ENCODE data around the gene COPE. TPM values are rescaled to one million over a fixed set of nuclear protein-coding genes. Genes with fewer than 3 reads are reported as not detected.
A peak's percentile ranks its signal among the peaks of the same experiment; 100 is the strongest.

COPE gene
- total RNA-seq: 141 TPM
- long read RNA-seq, transcript COPE-201 (10 exons, 1,141 nt): major isoform, 185 of 219 reads
- long read RNA-seq, transcript COPE-202 (9 exons, 948 nt): minor isoform, 6 of 219 reads
- long read RNA-seq, partial matches to known transcripts: 8 of 219 reads
- long read RNA-seq, other reads (novel, unspliced or antisense): 16 of 219 reads

DNA sequence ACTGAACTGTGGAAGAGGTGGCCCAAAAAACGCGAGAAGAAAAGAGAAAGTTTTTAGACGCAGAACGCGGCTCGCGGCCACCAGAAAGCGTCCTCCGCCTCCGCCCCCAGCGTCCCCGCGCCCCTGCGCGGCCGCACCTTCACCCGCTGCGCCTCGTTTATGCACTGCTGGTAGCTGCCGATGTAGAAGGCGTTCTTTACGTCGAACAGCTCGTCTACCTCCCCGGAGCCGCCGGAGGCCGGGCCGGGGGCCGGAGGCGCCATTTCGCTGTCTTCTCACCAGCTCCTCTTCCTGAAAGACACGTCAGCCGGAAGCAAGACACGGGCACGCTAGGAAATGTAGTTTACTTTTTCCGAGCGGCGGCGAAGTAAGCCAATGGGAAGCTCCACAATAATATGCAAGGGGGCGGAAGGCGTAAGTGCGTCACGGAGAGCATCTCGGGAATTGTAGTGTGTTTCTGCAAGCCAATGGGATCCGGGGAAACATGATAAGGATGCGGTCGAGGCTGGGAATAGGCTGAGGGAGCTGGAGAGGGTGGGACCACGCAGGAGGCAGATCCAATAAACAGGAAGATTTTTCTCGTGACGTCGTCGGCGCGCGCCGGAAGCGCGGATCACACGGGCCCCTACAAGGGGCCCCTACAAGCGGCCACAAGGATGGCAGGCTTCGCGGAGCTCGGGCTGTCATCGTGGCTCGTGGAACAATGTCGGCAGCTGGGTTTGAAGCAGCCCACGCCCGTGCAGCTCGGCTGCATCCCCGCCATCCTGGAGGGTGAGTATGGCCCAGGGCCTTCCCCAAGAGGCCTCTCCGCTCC, at the start of gene COPE, which contains the start of gene DDX49:
COPE (minus strand) TSS at position 302 of the 814 bp plus-strand sequence; CDS start at position 263, 39 bp downstream.
DDX49 (plus strand) TSS at position 630 of the 814 bp plus-strand sequence; CDS start at position 657, 27 bp downstream.
- H3K36me3 ChIP-seq: peaks cover 41% of the 10 kb centered on the region
- H3K4me1 ChIP-seq: peaks cover 23% of the 10 kb centered on the region
- H3K27me3 ChIP-seq: no peaks in the 10 kb centered on the region
- H3K27ac ChIP-seq: peak within 1 kb of the TSS; percentile 85
- H3K9me3 ChIP-seq: no peaks in the 10 kb centered on the region
- DNase-seq: peak; percentile 98
- peak within 1 kb of the TSS; percentile 88 for H3K4me3 ChIP-seq
- TF ChIP-seq, protein P1, sequence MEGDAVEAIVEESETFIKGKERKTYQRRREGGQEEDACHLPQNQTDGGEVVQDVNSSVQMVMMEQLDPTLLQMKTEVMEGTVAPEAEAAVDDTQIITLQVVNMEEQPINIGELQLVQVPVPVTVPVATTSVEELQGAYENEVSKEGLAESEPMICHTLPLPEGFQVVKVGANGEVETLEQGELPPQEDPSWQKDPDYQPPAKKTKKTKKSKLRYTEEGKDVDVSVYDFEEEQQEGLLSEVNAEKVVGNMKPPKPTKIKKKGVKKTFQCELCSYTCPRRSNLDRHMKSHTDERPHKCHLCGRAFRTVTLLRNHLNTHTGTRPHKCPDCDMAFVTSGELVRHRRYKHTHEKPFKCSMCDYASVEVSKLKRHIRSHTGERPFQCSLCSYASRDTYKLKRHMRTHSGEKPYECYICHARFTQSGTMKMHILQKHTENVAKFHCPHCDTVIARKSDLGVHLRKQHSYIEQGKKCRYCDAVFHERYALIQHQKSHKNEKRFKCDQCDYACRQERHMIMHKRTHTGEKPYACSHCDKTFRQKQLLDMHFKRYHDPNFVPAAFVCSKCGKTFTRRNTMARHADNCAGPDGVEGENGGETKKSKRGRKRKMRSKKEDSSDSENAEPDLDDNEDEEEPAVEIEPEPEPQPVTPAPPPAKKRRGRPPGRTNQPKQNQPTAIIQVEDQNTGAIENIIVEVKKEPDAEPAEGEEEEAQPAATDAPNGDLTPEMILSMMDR (IDR thresholded peaks at IDR 0.05): no peak
- intact Hi-C loops (cut with DNase I): no loop called here
- peak; percentile 99 for ATAC-seq

DNA sequence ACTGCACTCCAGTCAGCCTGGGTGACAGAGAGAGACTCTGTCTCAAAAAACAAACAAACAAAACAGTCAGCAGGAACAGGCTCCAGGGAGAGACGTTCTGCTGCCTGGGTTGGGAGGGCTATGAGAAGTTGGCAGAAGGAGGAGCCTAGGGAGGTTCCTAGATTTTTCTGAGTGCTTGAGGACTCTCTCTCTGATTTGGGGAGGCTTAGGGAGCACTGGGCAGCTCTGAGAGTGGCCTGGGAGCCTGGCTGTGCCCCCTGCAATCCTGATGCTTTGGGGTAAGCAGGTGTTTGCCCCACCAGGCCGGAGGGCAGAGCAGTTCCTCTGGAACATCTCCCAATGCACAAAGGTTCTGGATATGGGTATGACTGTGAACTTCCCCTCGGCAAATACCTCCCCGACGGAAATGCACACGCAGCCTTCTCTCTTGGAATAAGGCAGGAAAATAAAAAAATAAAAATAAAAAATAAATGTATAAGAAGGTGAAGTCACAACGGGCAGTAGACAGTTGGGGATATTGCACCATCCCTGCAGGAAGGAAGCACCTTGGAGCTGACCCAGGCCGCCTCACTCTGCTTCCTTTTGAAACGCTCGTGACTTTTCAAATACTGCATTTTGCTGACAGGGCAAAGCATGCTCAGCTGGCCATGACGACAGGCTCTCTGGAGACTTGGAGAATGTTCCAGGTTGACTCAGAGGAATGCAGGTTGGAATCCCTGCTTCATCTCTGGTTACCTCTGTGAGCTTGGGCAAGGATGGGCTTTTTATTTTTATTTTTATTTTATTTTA, 48.4 kb upstream of the COPE start:
- Histone ChIP-seq H3K36me3 (no peaks in the 10 kb centered on the region), H3K4me3 (no peak overlapping the region), H3K27me3 (peaks cover 5% of the 10 kb centered on the region), H3K4me1 (peaks cover 35% of the 10 kb centered on the region), H3K27ac (peak overlapping the region; percentile 79), H3K9me3 (no peaks in the 10 kb centered on the region)
- intact Hi-C loops (cut with DNase I): no loop called here
- TF ChIP-seq, protein P1 (IDR thresholded peaks at IDR 0.05): no peak
- ATAC-seq: peak; percentile 73
- DNase-seq: peak; percentile 71

DNA sequence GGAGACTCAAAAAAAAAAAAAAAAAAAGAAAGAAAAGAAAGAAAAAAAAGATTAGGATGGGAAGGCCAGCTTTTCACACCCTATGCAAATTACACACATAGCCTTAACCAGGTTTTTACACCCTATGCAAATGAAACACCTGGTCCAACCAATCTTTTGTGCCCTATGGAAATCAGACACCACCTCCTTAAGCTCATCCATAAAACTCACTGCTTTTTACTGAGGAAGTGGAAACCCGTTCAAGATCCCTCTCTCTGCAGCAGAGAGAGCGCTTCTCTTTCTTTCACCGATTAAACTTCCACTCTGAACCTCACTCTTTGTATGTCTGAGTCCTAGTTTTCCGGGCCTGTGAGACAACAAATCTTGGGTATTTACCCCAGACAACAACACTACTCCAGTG, 47.1 kb upstream of the COPE start:
- H3K4me3 ChIP-seq: no peak overlapping the region
- TF ChIP-seq, protein P1 (IDR thresholded peaks at IDR 0.05): no peak

DNA sequence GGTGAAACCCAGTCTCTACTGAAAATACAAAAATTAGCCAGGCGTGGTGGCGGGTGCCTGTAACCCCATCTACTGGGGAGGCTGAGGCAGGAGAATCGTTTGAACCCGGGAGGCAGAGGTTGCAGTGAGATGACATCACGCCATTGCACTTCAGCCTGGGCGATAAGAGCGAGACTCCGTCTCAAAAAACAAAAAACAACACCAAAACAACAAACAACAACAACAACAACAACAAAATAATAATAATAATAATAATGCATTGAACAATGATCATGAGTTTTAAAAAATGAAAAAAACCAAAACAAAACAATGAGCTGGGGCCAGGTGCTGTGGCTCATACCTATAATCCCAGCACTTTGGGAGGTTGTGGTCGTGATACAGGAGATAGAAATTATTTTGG, 44.9 kb upstream of the COPE start:
- no peaks in the 10 kb centered on the region for H3K36me3 ChIP-seq
- intact Hi-C loops (cut with DNase I): no loop called here

More for the DNA sequence above, 47.1 kb upstream of the COPE start:
- DNase-seq (no peak), ATAC-seq (no peak)
- H3K27ac ChIP-seq: peak overlapping the region; percentile 47
- H3K36me3 ChIP-seq: no peaks in the 10 kb centered on the region
- H3K9me3 ChIP-seq: no peaks in the 10 kb centered on the region
- intact Hi-C loops (cut with DNase I): no loop called here
- peaks cover 9% of the 10 kb centered on the region for H3K27me3 ChIP-seq
- H3K4me1 ChIP-seq: peaks cover 27% of the 10 kb centered on the region

More for the DNA sequence above, 44.9 kb upstream of the COPE start:
- H3K4me1 ChIP-seq: peaks cover 13% of the 10 kb centered on the region
- no peak overlapping the region for H3K4me3 ChIP-seq
- ATAC-seq (no peak), DNase-seq (no peak)
- no peak overlapping the region for H3K27ac ChIP-seq
- TF ChIP-seq, protein P1 (IDR thresholded peaks at IDR 0.05): no peak
- peaks cover 9% of the 10 kb centered on the region for H3K27me3 ChIP-seq
- no peaks in the 10 kb centered on the region for H3K9me3 ChIP-seq

Data from upper lobe of right lung (tissue), 1 donor.